DMS153 treated with DMSO at 0.1 percent for 48 hours (cell line): Measurements from ENCODE around the gene C9orf152.
A peak's percentile ranks its signal among the peaks of the same experiment; 100 is the strongest.
"Not testable (repeated sequence)": the region's sequence is repeated elsewhere in the genome, so short reads cannot be mapped to it uniquely, and the experiment has no call there.

Source experiments
- DNase-seq: peaks from one replicate; lab custom pipeline; 2025; ENCODE audit not compliant: unreplicated experiment; lab: John Stamatoyannopoulos, UW

C9orf152 gene

GRCh38 chr9:110208031-110208430 lies at the start of gene C9orf152:
Gene C9orf152, minus strand, starts transcription at chr9:110208159. Its CDS starts 580 bp downstream, at chr9:110207579.
- DNase-seq = no peak

GRCh38 chr9:110257097-110257841 lies 49.3 kb upstream of the C9orf152 start:
- DNase-seq = no peak

- DNase-seq = peak; percentile 62
These were observed 48.6 kb upstream of the C9orf152 start, which contains the start of gene TXN for GRCh38 chr9:110256380-110257096. Gene TXN, minus strand, starts transcription at chr9:110256507. Its CDS starts 72 bp downstream, at chr9:110256435.

- DNase-seq = peak; percentile 24
These were observed 47.8 kb upstream of the C9orf152 start for GRCh38 chr9:110255463-110256379.

- DNase-seq = no peak
These were observed 47.1 kb upstream of the C9orf152 start for GRCh38 chr9:110255034-110255462.

GRCh38 chr9:110254500-110254899 lies 46.5 kb upstream of the C9orf152 start:
- DNase-seq = no peak

GRCh38 chr9:110252509-110253139 lies 44.7 kb upstream of the C9orf152 start:
- DNase-seq = no peak

- DNase-seq = not testable (repeated sequence)
These were observed 43.8 kb upstream of the C9orf152 start for GRCh38 chr9:110251770-110252169.

- DNase-seq = no peak
These were observed 43.3 kb upstream of the C9orf152 start for GRCh38 chr9:110251212-110251611.

- DNase-seq = no peak
These were observed 41.6 kb upstream of the C9orf152 start for GRCh38 chr9:110249603-110250002.

- no peak for DNase-seq
These were observed 40.4 kb upstream of the C9orf152 start for GRCh38 chr9:110248361-110248760.

GRCh38 chr9:110246214-110246613 lies 38.3 kb upstream of the C9orf152 start:
- no peak for DNase-seq

GRCh38 chr9:110244616-110245015 lies 36.7 kb upstream of the C9orf152 start:
- no peak for DNase-seq

- DNase-seq = no peak
These were observed 33.9 kb upstream of the C9orf152 start for GRCh38 chr9:110241858-110242321.

GRCh38 chr9:110241260-110241857 lies 33.4 kb upstream of the C9orf152 start:
- DNase-seq = no peak

- no peak for DNase-seq
These were observed 32.2 kb upstream of the C9orf152 start for GRCh38 chr9:110240198-110240597.

GRCh38 chr9:110228321-110228720 lies 20.4 kb upstream of the C9orf152 start:
- DNase-seq = no peak

GRCh38 chr9:110224583-110224982 lies 16.6 kb upstream of the C9orf152 start:
- DNase-seq = no peak

- DNase-seq = no peak
These were observed 12.8 kb upstream of the C9orf152 start for GRCh38 chr9:110220809-110221208.

GRCh38 chr9:110217656-110218099 lies 9.7 kb upstream of the C9orf152 start:
- DNase-seq = peak; percentile 48
